OCI-LY7 (cell line): ENCODE data around the gene LRRC74B. TPM values are rescaled to one million over a fixed set of nuclear protein-coding genes. Genes with fewer than 3 reads are reported as not detected.

Experiments used
- BruUV-seq: library from RNA; stranded (reverse); fragments of 400-500 nt; replicated peaks from 2 replicates; lab custom pipeline; 2021; lab: Mats Ljungman, UMichigan
- CTCF ChIA-PET: fragments of 300-600 bp; sonication (Branson Sonifier 250); formaldehyde crosslinking; loops from one replicate; lab custom pipeline; 2022; ENCODE audit warnings: antibody characterized with exemption; ENCODE audit not compliant: unreplicated experiment; lab: Charles Lee
- POLR2A ChIA-PET: fragments of 300-600 bp; sonication (Branson Sonifier 250); formaldehyde crosslinking; loops from one replicate; lab custom pipeline; 2022; ENCODE audit warnings: antibody characterized with exemption; lab: Charles Lee
- DNase-seq: peaks from one replicate; pipeline ENCODE4 v3.0.0-alpha.2; 2015; ENCODE audit warnings: low spot score
- H2AFZ ChIP-seq: fragments of 200-600 bp; sonication (generic), shearing (Covaris generic); 2 replicates; pipeline ENCODE4 v1.6.1; 2014; ENCODE audit warnings: mild to moderate bottlenecking, antibody characterized with exemption, low read length, moderate library complexity
- H3K27ac ChIP-seq: fragments of 200-600 bp; sonication (generic); 2 replicates; pipeline ENCODE4 v1.5.1; 2014; ENCODE audit warnings: mixed run types, low read depth, mild to moderate bottlenecking, moderate library complexity, low read length, inconsistent platforms; ENCODE audit not compliant: poor library complexity, severe bottlenecking
- H3K36me3 ChIP-seq: fragments of 200-600 bp; sonication (generic); 2 replicates; pipeline ENCODE4 v1.6.1; 2014; ENCODE audit warnings: mild to moderate bottlenecking, antibody characterized with exemption, low read length, moderate library complexity, mixed read lengths; ENCODE audit not compliant: insufficient read depth
- H3K4me1 ChIP-seq: fragments of 200-600 bp; sonication (generic); 2 replicates; pipeline ENCODE4 v1.5.1; 2014; ENCODE audit warnings: mild to moderate bottlenecking, low read length; ENCODE audit not compliant: insufficient read depth, poor library complexity, severe bottlenecking
- H3K4me2 ChIP-seq: fragments of 200-600 bp; sonication (generic); 2 replicates; pipeline ENCODE4 v1.6.1; 2014; ENCODE audit warnings: mild to moderate bottlenecking, low read length
- H3K4me3 ChIP-seq: fragments of 200-600 bp; sonication (generic); 2 replicates; pipeline ENCODE4 v1.5.1; 2014; ENCODE audit warnings: mild to moderate bottlenecking, low read depth, low read length; ENCODE audit not compliant: poor library complexity, severe bottlenecking
- H3K79me2 ChIP-seq: fragments of 200-600 bp; sonication (generic); 2 replicates; pipeline ENCODE4 v1.6.1; 2016; ENCODE audit warnings: low read depth, mild to moderate bottlenecking, low read length, moderate library complexity, mixed read lengths; ENCODE audit not compliant: insufficient read depth
- H3K9me2 ChIP-seq: fragments of 200-600 bp; sonication (generic); 2 replicates; pipeline ENCODE4 v1.6.1; 2016; ENCODE audit warnings: mild to moderate bottlenecking, low read length, mixed read lengths; ENCODE audit not compliant: insufficient read depth
- H3K9me3 ChIP-seq: fragments of 200-600 bp; sonication (generic); 2 replicates; pipeline ENCODE4 v1.6.1; 2014; ENCODE audit warnings: mild to moderate bottlenecking, mixed run types, low read length, mixed read lengths
- H4K20me1 ChIP-seq: fragments of 200-600 bp; sonication (generic); 2 replicates; pipeline ENCODE4 v1.6.1; 2014; ENCODE audit warnings: mild to moderate bottlenecking, antibody characterized with exemption, low read length, moderate library complexity, mixed read lengths; ENCODE audit not compliant: insufficient read depth
- CTCF ChIP-seq: fragments of 200-600 bp; sonication (generic); conservative IDR thresholded peaks from 2 replicates; pipeline ENCODE4 v1.5.1; 2014; ENCODE audit warnings: mild to moderate bottlenecking, antibody characterized with exemption, low read length, moderate library complexity, mixed read lengths
- EZH2phosphoT487 ChIP-seq: fragments of 200-600 bp; sonication (generic); IDR thresholded peaks from 2 replicates; pipeline ENCODE4 v1.6.1; 2018; ENCODE audit warnings: low read depth, borderline replicate concordance, mild to moderate bottlenecking, mixed run types, antibody characterized with exemption, low read length, moderate library complexity, mixed read lengths
- intact Hi-C: fragments of 100-400 bp; cut with micrococcal nuclease; formaldehyde crosslinking; loops from one replicate; pipeline ENCODE4 v1.10.0; 2022; ENCODE audit not compliant: unreplicated experiment
- total RNA-seq, 2 experiments: library from RNA; depleted of rRNA in 1 of 2; stranded (reverse); fragments of >200 nt in 1 of 2; shearing (Covaris generic) in 1 of 2; gene quantifications; 2 replicates each; pipeline ENCODE4 v1.2.3, GENCODE V29; 2014 to 2022

LRRC74B gene
- total RNA-seq, 2 experiments from 2014 or later, result not detected

DNA sequence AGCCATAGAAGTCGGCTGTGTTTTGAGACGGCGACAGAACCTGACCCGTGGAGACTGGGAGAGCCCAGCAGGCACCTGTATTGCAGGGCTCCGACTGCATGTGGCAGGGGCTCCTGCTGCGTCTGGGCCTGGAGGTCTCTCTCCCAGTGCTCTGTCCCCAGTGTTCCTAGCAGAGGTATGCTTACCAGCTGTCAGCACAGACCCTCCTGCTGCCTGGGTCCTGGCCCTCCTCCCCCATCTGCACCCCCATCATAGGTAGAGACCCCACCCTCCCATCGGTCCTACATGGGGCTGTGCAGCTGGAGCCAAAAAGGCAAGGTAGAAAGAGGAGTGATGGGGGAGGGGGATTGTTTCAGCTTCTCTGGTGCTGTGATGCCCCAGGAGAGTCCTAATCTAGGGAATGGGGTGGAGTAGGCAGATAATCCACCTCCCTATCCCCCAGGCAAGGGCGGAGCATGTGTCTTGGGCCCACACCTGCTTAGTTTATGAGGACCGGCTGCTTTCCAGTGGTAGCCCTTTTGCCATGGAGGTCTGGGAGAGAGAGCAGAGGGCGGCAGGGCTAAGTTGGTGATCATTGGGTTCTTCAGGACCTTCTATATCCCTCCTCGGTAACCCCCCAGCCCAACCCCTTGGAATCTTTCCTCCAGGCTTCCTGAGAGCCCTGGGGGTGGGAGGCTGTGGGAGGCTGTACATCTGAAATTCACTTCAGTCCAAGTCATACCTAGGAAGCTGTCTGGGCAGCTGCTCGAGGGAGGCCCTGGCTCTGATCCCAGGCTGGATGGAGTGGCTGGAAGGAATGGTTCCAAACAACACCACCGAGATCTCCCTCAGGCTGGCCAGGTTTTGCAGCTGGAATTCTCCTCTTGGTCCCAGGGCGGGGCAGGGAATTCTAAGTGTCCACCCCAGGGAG lies 18.7 kb upstream of the LRRC74B start:
- BruUV-seq, result no TSS peak
- CTCF ChIA-PET, result no interaction called here
- no peak for DNase-seq

DNA sequence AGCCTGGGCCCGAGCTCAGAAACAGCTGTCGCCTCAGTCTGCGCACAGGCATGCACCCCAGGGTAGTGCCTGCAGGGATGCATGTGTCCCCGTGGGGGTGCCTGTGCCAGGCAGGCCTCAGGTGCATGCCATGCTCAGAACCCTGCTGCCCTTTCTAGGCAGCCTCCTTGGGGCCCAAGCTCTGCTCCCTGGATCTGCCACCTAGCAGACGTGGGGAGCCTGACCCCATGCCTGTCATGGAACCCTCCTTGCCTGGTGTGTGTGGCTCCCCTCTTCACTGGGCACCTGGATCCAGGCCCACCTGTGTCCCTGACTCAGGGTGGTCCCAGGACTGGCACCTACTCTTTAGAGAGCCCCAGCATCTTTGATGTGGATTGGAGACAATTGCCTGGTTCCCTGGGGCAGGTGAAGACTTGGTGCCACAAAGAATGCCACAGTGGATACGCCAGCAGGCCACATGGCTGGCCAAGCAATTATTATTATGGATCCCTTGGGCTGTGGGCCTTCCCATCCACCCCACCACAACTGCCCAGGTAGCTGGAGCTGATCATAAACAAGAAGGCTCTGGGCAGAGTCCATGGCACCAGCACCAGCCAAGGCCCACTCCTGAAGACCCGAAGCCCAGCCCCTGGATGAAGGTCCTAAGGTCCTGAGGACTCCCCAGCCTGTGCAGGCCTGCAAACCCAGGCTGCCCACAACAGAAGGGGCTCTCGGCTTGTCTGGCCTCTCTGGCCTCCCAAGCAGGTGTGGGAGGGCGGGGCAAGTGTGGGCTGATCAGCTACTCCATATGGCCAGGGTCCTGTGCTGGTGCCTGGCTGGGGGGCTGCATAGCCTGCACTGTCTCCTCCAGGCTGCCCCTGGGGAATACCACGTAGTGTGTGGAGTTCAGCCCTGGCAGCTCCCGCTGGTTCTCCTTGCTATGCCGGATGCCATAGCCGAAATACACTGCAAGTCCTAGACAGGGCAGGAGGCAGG lies 17.2 kb upstream of the LRRC74B start:
- POLR2A ChIA-PET, result no interaction called here
- Histone ChIP-seq H3K27ac (no peak overlapping the region), H3K4me3 (no peak overlapping the region), H2AFZ (no peak overlapping the region), H4K20me1 (no peaks in the 10 kb centered on the region), H3K4me2 (no peak overlapping the region), H3K9me3 (no peaks in the 10 kb centered on the region), H3K36me3 (no peaks in the 10 kb centered on the region), H3K4me1 (peaks cover 4% of the 10 kb centered on the region), H3K79me2 (no peaks in the 10 kb centered on the region), H3K9me2 (no peaks in the 10 kb centered on the region)
- TF ChIP-seq CTCF (no peak), EZH2phosphoT487 (no peak)
- intact Hi-C loops, result loop anchor here (10.0 kb wide), 1 partner anchor 66 kb away; no protein-coding TSS in a partner anchor
- DNase-seq, result no peak
- BruUV-seq, result no TSS peak
- CTCF ChIA-PET, result no interaction called here

More for the DNA sequence above, 18.7 kb upstream of the LRRC74B start:
- no peaks in the 10 kb centered on the region for H3K9me3 ChIP-seq
- no peak overlapping the region for H3K4me2 ChIP-seq
- no peak overlapping the region for H2AFZ ChIP-seq
- no peaks in the 10 kb centered on the region for H3K36me3 ChIP-seq
- no peaks in the 10 kb centered on the region for H4K20me1 ChIP-seq
- H3K4me3 ChIP-seq, result no peak overlapping the region
- no peaks in the 10 kb centered on the region for H3K79me2 ChIP-seq
- TF ChIP-seq CTCF (no peak), EZH2phosphoT487 (no peak)
- POLR2A ChIA-PET, result no interaction called here
- intact Hi-C loops, result loop anchor here (10.0 kb wide), 1 partner anchor 68 kb away; no protein-coding TSS in a partner anchor
- peaks cover 4% of the 10 kb centered on the region for H3K4me1 ChIP-seq
- H3K27ac ChIP-seq, result no peak overlapping the region
- no peaks in the 10 kb centered on the region for H3K9me2 ChIP-seq
